OCI-LY3 (cell line): ENCODE results near the gene GADL1.

Source experiments
- CTCF ChIP-seq: fragments of 200-600, 300-600 bp; sonication (generic); IDR thresholded peaks from 2 replicates; pipeline ENCODE4 v1.5.1; 2014; ENCODE audit warnings: antibody characterized with exemption, low read length, low read depth
- EZH2phosphoT487 ChIP-seq: fragments of 200-600 bp; shearing (Covaris generic); IDR thresholded peaks from 2 replicates; pipeline ENCODE4 v1.6.1; 2018; ENCODE audit warnings: antibody characterized with exemption, mixed run types, low read depth

DNA sequence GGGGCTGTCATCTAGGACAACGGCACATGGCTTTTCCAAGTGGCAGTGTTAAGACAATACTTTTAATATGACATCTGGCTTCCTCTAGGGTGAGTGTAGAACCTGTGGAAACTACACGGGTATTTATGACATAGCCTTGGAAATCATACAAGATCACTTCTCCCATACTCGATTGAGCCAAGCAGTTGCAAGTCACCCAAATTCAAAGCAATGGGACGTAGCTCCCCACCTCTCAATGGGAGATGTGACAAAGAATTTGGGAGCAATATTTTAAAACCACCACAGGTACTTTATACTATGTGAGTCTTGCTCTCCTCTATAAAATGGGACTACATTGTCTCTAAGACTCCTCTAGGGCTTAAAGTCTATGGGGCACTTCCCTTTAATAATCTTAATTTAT lies 194.5 kb downstream of the GADL1 start:
- TF ChIP-seq CTCF (no peak), EZH2phosphoT487 (no peak)
